Urinary bladder (tissue), 4 donors: ENCODE data around the gene MB. TPM values are rescaled to one million over a fixed set of nuclear protein-coding genes. Genes with fewer than 3 reads are reported as not detected.

Source experiments
- DNase-seq: peaks from one replicate; pipeline ENCODE4 v3.0.0-alpha.2; 2015; ENCODE audit errors: extremely low spot score
- H3K27ac ChIP-seq: one replicate; pipeline ENCODE4 v1.5.1; 2013; ENCODE audit warnings: low read depth, mild to moderate bottlenecking, moderate library complexity
- H3K36me3 ChIP-seq: one replicate; pipeline ENCODE4 v1.6.1; 2013; ENCODE audit warnings: mild to moderate bottlenecking, moderate library complexity; ENCODE audit not compliant: insufficient read depth
- H3K4me1 ChIP-seq: one replicate; pipeline ENCODE4 v1.6.1; 2013; ENCODE audit warnings: mild to moderate bottlenecking, moderate library complexity; ENCODE audit not compliant: insufficient read depth
- H3K4me3 ChIP-seq: one replicate; pipeline ENCODE4 v1.5.1; 2013; ENCODE audit warnings: low read depth, low read length
- WGBS: extraction: QIAGEN DNeasy Blood & Tissue Kit; methylation state at CpG from one replicate; pipeline ENCODE4 v1.1.7; 2013; 5-methylcytosine and 5-hydroxymethylcytosine counted together
- polyA plus RNA-seq: library from polyadenylated mRNA; stranded (reverse); fragments of 200-250 nt; gene quantifications from one replicate; pipeline ENCODE4 v1.2.3, GENCODE V29; 2013
- total RNA-seq: library from RNA; depleted of rRNA; stranded (reverse); fragments of >200 nt; gene quantifications from one replicate; pipeline ENCODE4 v1.2.3, GENCODE V29; 2014
- donor health status: healthy with polysubstance abuse.
- donor health status: healthy.

The MB gene
- total and polyA plus RNA-seq, 2 donors: 0.32 to 12.5 TPM

DNA sequence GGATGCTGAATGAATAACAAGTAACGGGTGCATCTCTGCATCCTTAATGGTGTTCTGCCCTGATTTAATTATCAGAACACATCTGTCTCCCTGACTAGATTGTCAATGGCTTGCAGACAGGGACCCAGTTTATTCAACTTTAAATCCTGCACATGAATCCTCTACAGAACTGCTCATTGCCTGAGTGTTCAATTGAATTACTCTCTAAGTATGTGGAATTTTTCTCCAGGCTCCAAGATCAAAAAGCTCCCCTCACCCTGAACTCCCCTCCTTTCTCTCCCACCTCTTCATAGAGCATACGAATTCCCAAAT, 11.8 kb downstream of the MB start:
- WGBS: 64% methylated on average over 2 of the region's 2 CpGs
- no peaks in the 10 kb centered on the region for H3K4me1 ChIP-seq
- no peak overlapping the region for H3K27ac ChIP-seq
- DNase-seq: no peak
- H3K4me3 ChIP-seq: no peak overlapping the region
- no peaks in the 10 kb centered on the region for H3K36me3 ChIP-seq

DNA sequence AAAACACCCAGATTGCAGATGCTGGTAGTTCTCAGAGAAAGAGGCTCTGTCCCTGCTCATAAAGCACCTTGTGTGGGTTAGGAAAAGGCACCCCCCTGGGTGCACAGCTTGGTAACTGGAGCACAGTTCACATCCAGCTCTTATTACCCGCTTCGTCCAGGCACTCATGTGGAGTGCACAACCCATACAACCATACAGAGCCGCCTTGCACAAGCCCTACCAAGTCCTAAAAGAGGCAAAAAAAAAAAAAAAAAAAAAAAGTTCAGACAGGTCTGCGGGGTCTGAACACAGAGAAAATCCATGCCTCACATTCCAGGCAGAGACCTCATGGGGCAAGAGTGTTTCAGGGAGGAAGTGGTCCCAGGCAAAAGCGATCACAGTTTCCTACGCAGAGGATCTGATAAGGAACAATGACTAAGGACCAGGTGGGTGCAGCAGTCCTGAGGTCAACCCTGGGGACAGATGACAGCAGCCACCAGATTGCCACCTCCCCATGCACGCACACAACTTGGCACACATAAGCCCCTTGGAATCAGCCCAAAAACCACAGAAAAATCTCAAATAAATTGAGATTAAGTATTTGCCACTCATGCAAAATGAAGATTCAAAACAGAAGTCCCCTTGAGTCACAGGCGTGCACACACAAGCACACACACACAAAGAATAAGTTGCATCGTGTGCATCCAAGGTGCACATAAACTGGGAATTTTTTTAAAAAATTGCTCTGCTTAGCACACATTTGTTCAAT, 12.3 kb downstream of the MB start:
- DNase-seq: no peak
- H3K27ac ChIP-seq: no peak overlapping the region
- WGBS: 63% methylated on average over 9 of the region's 9 CpGs
- no peaks in the 10 kb centered on the region for H3K36me3 ChIP-seq
- no peaks in the 10 kb centered on the region for H3K4me1 ChIP-seq
- H3K4me3 ChIP-seq: no peak overlapping the region

DNA sequence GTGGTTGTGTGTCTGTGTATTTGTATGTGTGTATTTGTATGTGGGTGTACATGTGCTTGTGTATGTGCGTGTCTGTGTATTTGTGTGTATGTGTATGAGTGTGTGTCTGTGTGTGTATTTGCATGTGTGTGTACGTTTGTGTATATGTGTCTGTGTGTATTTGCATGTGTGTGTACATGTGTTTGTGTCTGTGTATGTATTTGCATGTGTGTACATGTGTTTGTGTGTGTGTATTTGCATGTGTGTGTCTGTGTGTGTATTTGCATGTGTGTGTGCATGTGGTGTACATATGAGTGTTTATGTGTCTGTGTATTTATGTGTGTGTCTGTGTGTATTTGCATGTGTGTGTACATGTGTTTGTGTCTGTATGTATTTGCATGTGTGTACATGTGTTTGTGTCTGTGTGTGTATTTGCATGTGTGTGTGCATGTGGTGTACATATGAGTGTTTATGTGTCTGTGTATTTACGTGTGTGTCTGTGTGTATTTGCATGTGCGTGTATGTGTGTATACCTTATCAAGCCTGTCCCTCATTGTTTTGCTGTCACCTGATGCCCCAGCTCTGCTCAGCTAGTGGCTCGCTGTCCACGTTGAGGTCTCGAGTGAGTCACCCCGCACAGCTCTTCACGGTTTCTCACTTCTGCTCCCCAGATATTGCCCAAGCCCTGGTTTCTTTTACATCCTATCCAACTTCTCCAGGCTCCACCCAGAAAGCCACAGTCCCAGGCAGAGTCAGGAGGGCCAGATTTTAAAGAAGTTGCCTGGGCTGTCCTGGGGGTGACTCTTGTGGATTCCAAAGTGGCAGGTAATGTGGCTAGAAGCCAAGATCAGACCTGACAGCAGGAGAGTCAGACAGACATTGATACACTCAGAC, 15.2 kb downstream of the MB start:
- Histone ChIP-seq H3K36me3 (no peaks in the 10 kb centered on the region), H3K27ac (no peak overlapping the region), H3K4me1 (no peaks in the 10 kb centered on the region), H3K4me3 (no peak overlapping the region)
- WGBS: 77% methylated on average over 9 of the region's 9 CpGs
- no peak for DNase-seq

DNA sequence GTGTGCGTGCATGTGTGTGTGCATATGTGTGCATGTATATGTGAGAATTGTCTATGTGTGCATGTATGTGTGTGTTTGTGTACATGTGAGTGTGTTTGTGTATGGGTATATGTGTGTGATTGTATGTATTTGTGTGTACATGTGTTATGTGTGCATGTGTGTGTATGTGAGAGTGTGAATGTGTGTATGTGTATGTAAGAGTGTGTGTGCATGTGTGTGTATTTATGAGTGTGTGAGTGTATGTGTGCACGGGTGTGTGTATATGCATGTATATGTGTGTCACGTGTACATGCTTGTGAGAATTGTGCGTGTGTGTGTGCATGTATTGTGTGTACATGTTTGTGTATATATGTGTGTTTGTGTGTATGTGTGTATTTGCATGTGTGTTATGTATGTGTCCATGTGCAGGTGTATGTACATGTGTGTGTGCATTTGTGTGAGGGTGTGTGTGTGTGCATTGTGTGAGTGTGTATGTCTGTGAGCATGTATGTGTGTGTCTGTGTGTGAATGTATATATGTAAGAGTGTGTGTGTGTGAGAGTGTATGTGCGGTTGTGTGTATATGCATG, 16.0 kb downstream of the MB start:
- 97% methylated on average over 5 of the region's 5 CpGs for WGBS
- no peaks in the 10 kb centered on the region for H3K4me1 ChIP-seq
- H3K4me3 ChIP-seq: no peak overlapping the region
- H3K27ac ChIP-seq: no peak overlapping the region
- no peaks in the 10 kb centered on the region for H3K36me3 ChIP-seq
- no peak for DNase-seq

DNA sequence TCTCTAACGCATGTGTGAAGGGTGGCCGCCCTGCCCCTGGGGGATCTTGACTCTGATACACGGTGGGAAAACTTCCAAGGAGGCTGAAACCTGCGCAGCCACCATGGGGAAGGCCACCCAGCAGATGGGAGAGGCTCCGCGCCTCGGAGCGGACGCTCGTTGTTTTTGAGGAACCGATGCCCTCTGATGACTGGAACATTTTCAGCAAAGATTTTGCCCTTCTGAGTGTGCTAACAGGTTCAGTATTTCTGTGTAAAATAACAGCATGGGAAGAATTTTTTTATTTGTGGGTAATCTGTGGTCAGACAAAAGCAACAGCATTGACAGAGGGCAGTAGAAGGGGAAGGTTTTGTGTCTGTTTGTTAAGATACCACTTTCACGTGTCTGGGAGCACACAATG, 16.7 kb downstream of the MB start:
- Histone ChIP-seq H3K4me1 (no peaks in the 10 kb centered on the region), H3K36me3 (no peaks in the 10 kb centered on the region), H3K27ac (no peak overlapping the region), H3K4me3 (no peak overlapping the region)
- 80% methylated on average over 12 of the region's 12 CpGs for WGBS
- no peak for DNase-seq

DNA sequence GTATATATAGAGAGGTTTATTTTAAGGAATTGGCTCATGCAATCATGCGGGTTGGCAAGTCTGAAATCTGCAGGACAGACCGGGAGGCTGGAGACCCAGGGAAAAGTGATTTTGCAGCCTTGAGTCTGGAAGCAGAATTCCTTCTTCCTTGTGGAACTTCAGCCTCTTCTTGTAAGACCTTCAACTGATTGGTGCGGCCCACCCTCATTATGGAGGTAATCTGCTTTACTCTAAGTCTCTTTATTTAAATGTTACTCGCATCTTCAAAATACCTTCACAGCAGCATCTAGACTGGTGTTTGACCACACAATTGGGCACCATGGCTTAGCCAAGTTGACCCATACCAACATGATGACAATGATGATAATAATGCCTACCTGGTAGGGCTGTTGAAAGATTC, 17.8 kb downstream of the MB start:
- no peak overlapping the region for H3K4me3 ChIP-seq
- H3K36me3 ChIP-seq: no peaks in the 10 kb centered on the region
- no peak overlapping the region for H3K27ac ChIP-seq
- no peak for DNase-seq
- 96% methylated on average over 4 of the region's 4 CpGs for WGBS
- no peaks in the 10 kb centered on the region for H3K4me1 ChIP-seq

DNA sequence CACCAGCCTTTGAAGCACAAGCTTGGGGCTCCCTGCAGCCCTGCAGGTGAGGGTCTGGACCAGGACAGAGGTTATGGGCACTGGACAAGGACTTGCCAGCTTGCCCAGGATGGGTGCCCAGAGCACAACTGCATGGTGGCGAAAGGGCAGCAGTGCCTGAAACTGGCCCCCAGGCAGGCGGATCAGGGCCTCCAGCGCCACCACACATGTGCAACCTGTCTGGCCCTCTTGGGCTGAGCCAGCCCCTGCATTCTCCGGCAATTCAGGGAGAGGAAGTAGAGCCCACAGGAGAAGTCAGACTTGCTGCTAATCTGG, 18.8 kb downstream of the MB start:
- H3K27ac ChIP-seq: no peak overlapping the region

DNA sequence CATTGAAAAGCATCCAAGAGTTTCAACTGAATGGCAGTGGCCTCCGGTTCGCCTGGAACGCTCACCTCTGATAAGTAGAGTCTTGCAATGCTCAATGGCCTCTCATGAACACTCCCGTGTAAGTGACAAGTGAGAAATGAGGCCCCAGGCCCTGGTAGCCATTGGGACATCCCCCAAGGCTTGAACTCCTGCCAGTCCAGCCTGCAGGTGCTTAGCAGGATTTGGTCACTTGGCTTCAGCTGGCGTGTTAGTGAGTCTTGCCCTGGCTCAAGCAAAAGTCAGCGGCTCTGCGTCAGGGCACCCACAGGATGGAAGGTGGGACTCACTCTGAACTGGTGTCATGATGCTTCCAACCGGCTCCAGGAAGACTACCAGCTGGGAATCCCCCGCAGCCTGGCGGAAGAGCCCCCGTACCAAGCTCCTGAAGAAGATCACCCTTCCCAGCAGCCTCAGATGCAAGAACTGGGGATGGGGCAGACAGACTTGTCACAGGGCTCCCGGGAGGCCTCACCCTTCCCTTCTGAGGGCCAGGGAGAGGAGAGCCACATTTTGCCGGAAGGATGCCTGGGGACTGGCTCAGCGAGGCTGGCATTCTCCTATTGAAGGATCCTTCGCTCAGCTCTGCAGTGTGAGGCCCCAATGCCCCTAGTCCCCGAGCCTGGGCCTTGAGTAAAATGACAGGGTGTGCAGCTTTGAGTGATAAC, 19.3 kb downstream of the MB start:
- DNase-seq: no peak
- Histone ChIP-seq H3K4me3 (no peak overlapping the region), H3K4me1 (no peaks in the 10 kb centered on the region), H3K36me3 (no peaks in the 10 kb centered on the region), H3K27ac (no peak overlapping the region)
- 85% methylated on average over 16 of the region's 16 CpGs for WGBS

More for the DNA sequence above, 18.8 kb downstream of the MB start:
- no peaks in the 10 kb centered on the region for H3K36me3 ChIP-seq
- H3K4me1 ChIP-seq: no peaks in the 10 kb centered on the region
- 94% methylated on average over 4 of the region's 4 CpGs for WGBS
- H3K4me3 ChIP-seq: no peak overlapping the region
- no peak for DNase-seq

DNA sequence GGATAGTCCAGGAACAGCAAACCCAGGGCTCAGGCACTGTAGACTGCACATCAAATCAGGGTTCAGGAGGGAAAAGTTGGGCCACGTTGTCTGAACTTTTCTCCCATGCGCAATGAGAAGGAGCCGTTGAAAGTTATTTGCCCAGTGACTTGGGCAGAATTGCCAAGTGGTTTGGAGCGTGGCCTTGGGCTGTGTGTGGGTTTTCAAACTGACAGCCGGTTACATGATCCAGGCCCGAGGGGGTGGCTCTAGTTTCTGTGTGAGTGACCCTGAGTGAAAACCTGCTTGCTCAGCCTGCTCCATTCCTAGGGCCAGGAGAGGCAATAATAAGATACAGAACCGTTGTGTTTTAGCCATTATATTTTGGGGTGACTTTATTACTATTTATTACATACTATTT, 20.3 kb downstream of the MB start:
- DNase-seq: no peak
- H3K36me3 ChIP-seq: no peaks in the 10 kb centered on the region
- 56% methylated on average over 7 of the region's 7 CpGs for WGBS
- H3K4me3 ChIP-seq: no peak overlapping the region
- H3K27ac ChIP-seq: no peak overlapping the region
- no peaks in the 10 kb centered on the region for H3K4me1 ChIP-seq

DNA sequence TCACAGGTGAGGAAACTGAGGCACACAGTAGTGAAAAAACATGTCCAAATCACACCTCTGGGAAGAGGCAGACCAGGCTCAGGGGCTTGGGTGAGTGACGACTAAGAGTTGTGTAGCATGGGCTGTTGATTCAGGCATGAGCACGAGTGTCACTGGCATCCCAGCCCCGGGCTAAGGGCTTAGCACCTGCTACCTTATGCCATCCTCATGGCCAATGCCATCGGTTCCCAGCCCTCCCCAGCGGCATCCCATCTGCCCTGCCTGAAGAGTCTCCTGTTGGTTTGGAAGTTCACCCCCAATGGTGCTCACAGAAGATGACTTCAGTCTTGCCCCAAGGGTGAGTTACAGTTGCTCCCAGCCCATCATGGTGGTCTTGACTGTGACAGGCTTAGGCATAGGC, 22.4 kb downstream of the MB start:
- WGBS: 98% methylated on average over 5 of the region's 5 CpGs
- Histone ChIP-seq H3K27ac (no peak overlapping the region), H3K4me1 (no peaks in the 10 kb centered on the region), H3K36me3 (no peaks in the 10 kb centered on the region), H3K4me3 (no peak overlapping the region)
- DNase-seq: no peak

DNA sequence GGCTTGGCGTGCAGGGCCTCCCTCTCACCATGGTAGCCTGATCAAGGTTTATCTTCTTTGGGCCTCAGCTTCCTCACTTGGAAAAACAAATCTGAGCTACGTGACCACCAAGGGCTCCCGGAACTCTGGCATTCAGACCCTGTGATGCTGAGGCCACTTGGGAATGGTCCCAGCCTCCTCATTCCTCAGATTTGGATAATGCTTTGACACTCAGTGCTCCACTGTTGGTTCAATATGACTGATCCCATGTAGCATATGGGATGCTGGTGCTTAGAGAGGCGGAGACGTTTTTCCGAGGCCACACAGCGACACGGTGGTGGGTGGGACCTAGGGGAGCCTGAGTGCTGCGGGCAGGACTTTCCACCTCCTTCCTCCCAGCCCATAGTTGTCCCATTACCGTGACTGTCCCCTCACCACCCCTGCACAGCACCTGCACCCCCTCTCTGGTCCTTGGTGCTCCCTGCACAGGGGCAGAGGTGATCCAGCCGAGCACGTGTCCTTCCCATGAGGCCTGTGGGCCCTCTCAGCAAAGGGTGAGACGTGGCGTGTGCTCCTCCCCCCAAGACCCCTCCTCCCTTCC, 23.1 kb downstream of the MB start:
- DNase-seq: no peak
- H3K4me1 ChIP-seq: no peaks in the 10 kb centered on the region
- no peaks in the 10 kb centered on the region for H3K36me3 ChIP-seq
- H3K27ac ChIP-seq: no peak overlapping the region
- no peak overlapping the region for H3K4me3 ChIP-seq
- WGBS: 79% methylated on average over 14 of the region's 14 CpGs

DNA sequence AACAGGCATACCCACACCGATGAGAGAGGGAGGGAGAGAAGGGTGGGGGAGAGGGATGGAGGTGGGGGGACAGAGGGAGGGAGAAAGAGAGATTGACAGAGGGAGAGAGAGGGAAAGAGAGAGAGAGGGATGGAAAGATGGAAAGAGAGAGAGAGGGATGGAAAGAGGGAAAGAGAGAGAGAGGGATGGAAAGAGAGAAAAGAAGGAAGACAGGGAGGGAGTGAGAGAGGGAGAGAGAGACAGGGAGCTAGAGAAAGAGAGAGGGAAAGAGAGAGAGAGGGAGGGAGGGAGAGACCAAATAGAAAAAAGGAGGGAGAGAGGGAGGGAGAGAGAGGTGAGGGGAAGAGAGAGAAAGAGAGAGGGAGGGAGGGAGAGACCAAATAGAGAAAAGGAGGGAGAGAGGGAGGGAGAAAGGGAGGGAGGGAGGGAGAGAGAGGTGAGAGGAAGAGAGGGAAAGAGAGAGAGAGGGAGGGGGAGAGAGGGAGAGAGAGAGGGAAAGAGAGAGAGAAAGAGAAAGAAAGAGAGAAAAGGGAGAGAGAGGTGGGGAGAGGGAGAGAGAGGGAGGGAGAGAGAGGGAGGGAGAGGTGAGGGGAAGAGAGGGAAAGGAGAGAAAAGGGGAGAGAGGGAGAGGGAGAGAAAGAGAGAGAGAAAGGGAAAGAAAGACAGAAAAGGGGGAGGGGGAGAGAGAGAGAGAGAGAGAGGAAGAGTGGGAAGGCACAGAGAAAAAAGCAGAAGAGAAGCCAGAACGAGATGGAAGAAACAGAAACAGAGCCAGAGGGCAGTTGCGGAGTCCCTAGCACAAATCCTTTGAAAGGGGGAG, 23.8 kb downstream of the MB start:
- no peak for DNase-seq
- no peaks in the 10 kb centered on the region for H3K4me1 ChIP-seq
- 36% methylated on average over 3 of the region's 3 CpGs for WGBS
- no peak overlapping the region for H3K4me3 ChIP-seq
- H3K36me3 ChIP-seq: no peaks in the 10 kb centered on the region
- no peak overlapping the region for H3K27ac ChIP-seq

DNA sequence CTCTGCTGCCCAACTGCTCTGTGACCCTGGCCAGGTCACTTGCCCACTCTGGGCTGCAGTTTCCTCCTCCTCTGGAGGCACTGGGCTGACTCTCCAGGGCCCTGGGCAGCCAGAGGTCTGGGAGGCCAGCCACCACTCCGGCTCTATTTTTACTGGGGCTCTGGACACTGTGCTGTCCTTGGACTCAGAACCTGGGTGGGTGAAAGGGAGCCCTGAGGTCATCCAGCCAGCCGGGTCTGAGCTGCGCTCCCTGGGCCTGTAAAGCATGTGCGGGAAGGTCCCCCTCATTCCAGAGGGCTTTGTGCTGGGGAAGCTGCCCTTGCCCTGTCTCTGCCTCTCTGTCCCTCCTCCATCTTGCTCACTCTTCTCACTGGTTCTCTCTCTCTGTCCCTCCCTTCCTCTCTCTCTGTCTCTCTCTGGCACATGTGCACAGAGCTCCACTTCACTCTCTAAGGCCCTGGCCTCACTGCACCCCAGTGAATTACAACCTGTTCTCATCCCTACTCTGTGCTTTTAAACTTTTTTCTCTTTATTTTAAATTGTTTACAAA, 24.6 kb downstream of the MB start:
- DNase-seq: no peak
- WGBS: 51% methylated on average over 4 of the region's 4 CpGs

More for the DNA sequence above, 24.6 kb downstream of the MB start:
- no peaks in the 10 kb centered on the region for H3K4me1 ChIP-seq
- no peak overlapping the region for H3K27ac ChIP-seq
- H3K4me3 ChIP-seq: no peak overlapping the region
- no peaks in the 10 kb centered on the region for H3K36me3 ChIP-seq
